Activated CD4-positive, alpha-beta T cell treated with anti-CD3 and anti-CD28 coated beads, Interleukin-2, amount 50 U/mL, for 48 hours (primary cell): ENCODE data around the gene CDKN2A.

Source experiments
- DNase-seq, 2 experiments: peaks; one replicate each; pipeline ENCODE4 v3.0.0-alpha.2; 2020

The CDKN2A gene

GRCh38 chr9:21993893-21994555 is at the start of gene CDKN2A:
CDKN2A (minus strand) TSS chr9:21994392.
- peak; percentile 49 to 55 for DNase-seq

GRCh38 chr9:22043928-22044327 is 49.7 kb upstream of the CDKN2A start:
- no peak for DNase-seq

- DNase-seq, result no peak
These were observed 47.6 kb upstream of the CDKN2A start for GRCh38 chr9:22041775-22042174.

GRCh38 chr9:22041344-22041743 is 47.2 kb upstream of the CDKN2A start:
- DNase-seq, result no peak

DNA sequence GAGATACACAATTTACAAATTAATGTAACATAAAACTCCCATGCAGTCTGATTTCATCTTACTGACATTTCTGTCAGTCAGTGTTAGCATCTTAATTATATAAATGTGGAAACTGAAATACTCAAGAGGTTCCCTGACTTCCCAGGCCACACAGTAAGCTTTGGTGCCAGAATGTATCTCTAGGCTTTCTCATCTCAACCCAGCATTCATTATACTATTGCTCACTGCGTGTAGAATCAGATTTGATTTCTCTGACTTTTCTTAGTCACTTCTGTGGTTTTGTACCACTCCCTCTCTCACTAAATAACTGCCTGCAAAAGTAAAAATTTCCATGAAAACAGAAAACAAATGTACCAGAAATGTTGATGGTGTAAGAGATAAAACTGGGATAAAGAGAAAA is 46.6 kb upstream of the CDKN2A start:
- DNase-seq, result no peak

- DNase-seq, result no peak
These were observed 45.1 kb upstream of the CDKN2A start for GRCh38 chr9:22039258-22039657.

DNA sequence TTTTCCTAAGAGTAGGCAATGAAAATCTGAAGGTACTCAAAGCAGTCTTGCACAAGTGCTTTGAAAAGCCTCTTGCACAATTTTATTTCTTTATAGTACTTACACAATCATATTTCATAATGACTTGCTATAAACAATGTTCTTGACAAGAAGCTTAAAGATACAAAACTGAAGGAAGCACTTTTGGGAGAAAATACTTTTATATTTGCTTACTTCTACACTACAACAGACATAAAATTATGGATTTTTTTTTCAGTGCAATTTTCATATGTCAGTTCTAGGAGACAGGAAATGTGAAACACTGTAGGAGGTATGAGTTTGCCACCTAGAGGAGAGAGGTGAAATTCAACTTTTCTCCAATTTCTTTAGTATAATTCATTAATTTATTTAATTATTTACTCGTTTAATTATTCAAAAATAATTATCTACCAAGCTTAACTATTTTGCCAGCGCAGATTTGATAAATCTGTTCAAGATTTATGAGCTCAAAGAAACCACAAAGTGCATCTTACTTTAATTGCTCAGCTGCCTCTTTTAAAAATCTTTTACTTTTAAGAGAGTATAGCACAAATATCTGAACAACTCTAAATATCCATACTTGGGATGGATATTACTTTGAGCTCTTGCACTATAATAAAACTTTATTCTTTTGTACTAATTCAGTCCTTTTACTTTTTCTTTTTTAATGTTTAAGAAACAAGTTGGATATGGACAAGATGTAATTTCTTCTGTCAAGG is 43.9 kb upstream of the CDKN2A start:
- DNase-seq, result no peak

DNA sequence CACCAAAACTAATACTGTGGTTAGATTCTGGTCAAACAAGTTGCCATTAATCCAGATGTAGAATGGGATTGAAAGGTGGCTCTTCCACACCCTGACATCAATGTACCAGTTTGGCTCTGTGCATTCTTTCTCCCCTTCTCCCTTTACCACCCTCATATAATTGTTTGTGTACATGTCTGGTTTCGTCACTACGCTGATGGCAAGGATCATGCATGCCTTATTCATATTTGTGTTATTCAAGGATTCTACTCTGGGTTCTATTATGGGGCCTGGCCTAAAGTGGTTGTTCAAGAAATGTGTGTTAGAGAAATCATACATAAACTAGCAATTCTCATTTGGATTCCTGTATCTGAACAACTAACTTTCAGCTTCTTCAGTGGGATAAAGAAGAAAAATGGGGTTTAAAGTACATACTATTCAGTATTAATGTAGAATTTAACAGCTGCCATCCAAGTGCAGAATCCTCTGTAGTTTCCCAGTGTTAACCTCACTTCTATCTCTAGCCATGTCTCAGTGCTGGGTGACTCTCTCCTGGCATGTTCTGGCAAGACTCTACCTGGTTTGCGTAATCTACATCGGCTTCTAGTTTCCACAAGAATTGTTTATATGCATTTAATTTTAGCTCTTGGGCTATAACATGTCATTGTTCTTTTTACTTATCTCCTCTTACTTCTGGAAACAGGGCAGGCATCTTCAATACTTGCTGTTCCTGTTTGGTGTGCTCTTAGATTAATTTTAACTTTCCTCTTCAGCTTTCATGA is 42.9 kb upstream of the CDKN2A start:
- DNase-seq, result no peak

- DNase-seq, result no peak
These were observed 41.4 kb upstream of the CDKN2A start for GRCh38 chr9:22035591-22036011.

DNA sequence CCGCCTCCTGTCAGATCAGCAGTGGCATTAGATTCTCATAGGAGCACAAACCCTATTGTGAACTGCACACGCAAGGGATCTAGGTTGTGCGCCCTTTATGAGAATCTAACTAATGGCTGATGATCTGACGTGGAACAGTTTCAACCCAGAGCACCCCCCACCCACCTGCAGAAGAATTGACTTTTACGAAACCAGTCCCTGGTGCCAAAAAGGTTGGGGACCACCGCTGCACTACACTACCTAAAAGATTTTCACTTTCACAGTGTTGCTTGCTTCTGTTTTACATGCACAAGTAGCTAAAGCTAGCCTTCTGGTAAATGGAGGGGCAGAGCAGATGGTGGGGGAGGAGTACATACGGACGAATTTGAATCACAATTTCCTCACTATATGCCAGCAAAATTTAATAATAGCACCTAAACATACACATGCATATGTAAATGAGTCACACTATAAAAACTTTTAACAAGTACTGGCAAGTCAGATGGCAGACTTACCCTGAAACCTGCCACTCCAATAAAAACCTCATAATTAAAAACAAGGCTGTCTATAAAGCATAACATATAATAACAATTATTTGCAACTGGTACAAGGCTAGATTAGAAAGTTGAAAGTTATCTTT is 38.9 kb upstream of the CDKN2A start:
- DNase-seq, result no peak

GRCh38 chr9:22031655-22032411 is 37.6 kb upstream of the CDKN2A start:
- DNase-seq, result no peak

DNA sequence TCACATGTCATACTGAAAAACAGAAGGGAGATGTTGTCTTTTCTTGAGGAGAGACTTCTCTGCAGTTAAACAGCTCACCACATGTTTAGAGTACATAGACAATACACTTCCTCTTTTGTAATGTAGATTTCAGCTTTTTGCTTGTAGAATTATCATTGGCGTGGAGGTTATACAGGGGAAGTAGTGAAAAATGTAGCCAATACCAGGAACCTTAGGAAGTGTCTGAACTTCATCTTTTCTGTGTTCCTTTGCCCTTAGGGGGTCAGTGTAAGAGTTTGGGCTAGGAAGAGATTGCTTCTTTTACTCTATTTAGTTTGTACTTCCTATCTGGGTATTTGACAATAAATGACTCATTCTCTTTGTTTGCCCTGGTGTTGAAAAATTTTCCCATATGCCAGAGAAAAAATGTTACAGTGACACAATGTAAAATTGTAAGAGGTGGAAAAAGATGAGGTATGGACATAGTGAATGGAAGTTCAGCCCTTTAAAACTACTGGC is 36.0 kb upstream of the CDKN2A start:
- DNase-seq, result no peak

GRCh38 chr9:22029231-22029630 is 35.0 kb upstream of the CDKN2A start:
- DNase-seq, result no peak

DNA sequence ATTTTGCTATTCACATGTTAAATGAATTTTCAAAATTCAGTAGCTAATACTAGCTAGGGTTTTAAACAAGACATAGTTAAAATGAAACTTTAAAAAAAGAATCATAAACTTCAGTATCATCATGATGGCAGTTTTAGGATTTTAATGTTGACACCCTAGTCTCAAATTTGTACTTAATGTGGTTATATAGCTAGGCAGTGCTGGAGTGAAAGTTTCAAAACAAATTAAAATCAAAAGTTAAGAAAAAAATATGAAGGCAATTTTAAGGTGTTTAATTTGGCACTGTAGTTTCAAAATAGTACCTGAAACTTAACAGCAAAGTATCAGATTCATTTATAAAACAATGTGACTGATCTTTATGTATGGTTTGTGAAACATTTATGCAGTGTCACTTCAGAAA is 34.2 kb upstream of the CDKN2A start:
- DNase-seq, result no peak

GRCh38 chr9:22026696-22027095 is 32.5 kb upstream of the CDKN2A start:
- no peak for DNase-seq

DNA sequence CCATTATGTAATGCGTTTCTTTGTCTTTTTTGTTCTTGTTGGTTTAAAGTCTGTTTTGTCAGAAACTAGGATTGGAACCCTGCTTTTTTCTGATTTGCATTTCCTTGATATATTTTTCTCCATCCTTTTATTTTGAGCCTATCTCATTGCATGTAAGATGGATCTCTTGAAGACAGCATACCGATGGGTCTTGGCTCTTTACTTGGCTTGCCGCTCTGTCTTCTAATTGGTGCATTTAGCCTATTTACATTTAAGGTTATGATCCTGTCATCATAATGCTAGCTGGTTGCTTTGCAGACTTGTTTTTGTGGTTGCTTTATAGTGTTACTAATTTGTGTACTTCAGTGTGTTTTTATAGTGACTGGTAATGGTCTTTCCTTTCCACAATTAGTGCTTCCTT is 28.2 kb upstream of the CDKN2A start:
- no peak for DNase-seq

DNA sequence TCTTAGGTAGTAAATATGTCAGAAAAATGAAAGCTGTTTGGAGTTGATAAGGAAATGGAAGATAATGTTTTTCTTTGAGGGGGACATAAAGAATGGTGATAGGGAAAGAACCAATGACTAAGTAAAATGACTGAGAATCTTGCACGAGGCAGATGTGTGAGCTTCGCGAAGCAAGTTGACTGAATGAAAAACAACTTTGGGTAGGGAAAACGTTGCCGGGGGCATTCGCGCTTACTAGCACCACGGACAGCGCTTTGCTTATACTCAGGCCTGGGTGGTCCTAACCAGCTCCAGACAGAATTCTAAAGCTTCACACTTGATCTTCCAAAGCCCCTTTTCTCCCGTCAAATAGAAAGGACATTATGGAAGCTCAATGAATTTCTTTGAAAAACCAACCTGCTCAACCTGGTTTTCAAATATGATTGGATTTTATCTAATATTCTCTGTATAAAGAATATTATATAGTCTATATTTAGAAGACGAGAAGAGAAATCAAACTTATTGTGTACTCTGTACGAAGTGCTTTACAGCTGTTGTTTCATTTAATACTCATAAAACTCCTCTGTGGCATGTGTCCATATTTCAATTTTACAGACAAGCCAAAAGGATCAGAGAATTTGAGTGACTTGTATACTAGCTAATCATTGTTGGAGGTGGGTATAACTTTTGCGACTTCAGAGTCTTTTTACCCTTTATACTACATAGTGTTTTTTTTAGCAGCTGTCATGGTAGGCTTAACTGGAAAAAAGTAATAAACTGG is 16.9 kb upstream of the CDKN2A start:
- DNase-seq, result no peak

GRCh38 chr9:22009506-22009867 is 15.3 kb upstream of the CDKN2A start:
- DNase-seq, result no peak

- peak; percentile 84 to 87 for DNase-seq
These were observed 14.7 kb upstream of the CDKN2A start, which contains the start of gene CDKN2B for GRCh38 chr9:22008717-22009505. CDKN2B (minus strand) TSS chr9:22009305; CDS start chr9:22008953, 352 bp downstream.

GRCh38 chr9:22008384-22008716 is 14.2 kb upstream of the CDKN2A start:
- no peak for DNase-seq
